NCI-H1930 (cell line): ENCODE measurements around the gene KRTAP4-16.
"Not testable (repeated sequence)": the region's sequence is repeated elsewhere in the genome, so short reads cannot be mapped to it uniquely, and the experiment has no call there.

ENCODE experiments used
- DNase-seq, 2 experiments: peaks; one replicate each; lab custom pipeline; 2025; lab: John Stamatoyannopoulos, UW

The KRTAP4-16 gene

GRCh38 chr17:41119696-41120690, 18.0 kb upstream of the KRTAP4-16 start:
- not testable (repeated sequence) for DNase-seq

GRCh38 chr17:41118721-41119120, 16.7 kb upstream of the KRTAP4-16 start:
- DNase-seq: no peak

GRCh38 chr17:41117846-41118386, 15.9 kb upstream of the KRTAP4-16 start, which contains the start of gene KRTAP4-11:
Gene KRTAP4-11, minus strand, starts transcription at chr17:41118373. Its CDS starts 58 bp downstream, at chr17:41118315.
- not testable (repeated sequence) for DNase-seq

GRCh38 chr17:41116297-41116696, 14.3 kb upstream of the KRTAP4-16 start:
- DNase-seq: no peak

DNA sequence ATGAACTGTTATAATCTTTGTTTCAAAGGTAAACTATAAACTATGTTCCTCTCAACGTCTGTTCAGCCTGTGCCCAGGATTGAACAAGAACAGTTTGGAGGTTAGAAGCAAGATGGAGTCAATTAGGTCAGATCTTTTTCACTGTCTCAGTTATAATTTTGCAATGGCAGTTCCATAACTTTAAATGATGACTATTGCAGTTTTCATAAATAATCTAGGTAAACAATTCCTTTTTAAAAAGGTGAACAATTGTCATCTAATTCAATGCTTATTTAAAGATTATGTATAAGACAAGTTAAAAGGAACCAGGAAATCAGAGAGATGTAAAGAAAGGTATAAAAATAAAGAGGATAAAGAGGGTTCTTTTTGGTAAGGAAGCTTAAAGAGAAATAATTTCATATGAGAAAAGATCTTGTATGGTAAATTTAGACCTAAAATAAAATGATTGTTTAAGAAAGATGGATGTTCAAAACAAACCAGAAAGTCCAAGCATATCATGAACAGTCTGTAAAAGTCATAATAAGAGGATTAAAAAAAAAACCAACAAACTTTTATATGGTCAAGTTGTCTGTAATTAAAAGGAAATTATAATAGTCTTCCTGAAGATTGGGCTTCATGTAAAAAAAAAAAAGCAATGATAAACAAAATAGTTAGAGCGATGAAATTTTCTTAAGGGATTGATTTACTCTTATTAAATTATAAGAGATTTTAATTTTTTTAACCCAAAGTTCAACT, 9.3 kb upstream of the KRTAP4-16 start:
- no peak for DNase-seq

DNA sequence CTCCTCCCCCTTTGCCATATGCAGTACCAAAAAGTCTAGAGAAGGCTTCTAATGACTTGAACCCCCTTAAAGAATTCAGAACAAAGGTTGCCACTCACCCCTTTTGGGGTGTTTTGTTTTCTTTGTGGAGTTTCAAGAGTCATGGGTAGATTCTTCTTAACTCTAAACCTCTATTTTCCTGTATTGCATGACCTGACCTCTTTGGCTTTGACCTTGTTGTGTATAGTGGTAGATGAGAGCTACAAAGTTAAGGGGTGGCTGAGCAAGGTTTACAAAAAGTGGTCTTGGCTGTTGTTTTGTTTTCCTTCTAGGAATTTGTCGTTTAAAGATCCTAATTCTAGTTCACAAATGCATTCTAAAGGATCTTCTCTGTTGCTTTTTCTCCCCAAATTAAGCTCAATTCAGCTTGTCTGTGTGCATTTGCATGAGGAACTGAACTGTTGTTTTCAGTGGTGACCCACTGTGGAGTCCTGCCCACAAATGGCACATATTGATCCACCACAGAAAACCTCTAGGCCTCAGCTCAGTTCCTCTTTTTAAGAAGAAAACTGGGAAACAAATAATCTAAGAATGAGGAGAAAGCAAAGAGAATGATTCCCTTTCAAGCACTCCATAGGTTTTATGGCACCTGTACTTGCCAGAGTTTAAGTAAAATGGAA, 6.8 kb upstream of the KRTAP4-16 start:
- DNase-seq: not testable (repeated sequence)

- no peak for DNase-seq
Measured at GRCh38 chr17:41107941-41108450, 6.0 kb upstream of the KRTAP4-16 start.

GRCh38 chr17:41105347-41105746, 3.3 kb upstream of the KRTAP4-16 start, which contains the start of gene KRTAP4-9:
Gene KRTAP4-9, plus strand, starts transcription at chr17:41105389. Its CDS starts 0 bp downstream, at chr17:41105389.
- DNase-seq: not testable (repeated sequence)

DNA sequence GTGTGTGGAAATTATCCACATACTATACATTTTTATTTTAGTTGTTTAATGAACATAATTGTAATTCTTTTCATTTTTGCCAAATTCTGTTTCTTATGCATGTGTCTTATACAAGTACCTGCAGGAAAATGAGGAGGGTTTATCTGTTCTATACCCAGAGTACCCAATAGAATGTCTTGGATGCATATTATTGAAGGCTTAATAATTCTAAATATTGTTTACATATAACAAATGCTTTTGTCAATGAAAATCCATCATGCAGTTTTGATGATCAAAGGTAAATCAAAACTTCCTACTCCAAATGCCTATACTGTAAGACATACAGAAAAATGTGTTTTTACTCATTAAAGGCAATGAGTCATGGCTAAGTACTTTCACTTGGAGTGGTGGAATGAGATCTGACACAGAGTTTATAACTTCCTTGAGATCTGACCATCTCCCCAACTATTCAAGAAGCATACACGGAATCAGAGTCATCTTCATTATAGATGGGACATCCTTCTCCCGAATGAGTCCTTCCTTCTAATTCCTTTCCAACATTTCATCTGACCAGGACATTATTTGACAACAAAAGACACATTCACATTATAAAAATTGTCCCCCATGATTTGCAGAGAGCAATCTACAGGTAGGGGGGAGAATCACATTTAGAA, 2.5 kb upstream of the KRTAP4-16 start:
- not testable (repeated sequence) for DNase-seq

- DNase-seq: no peak
Measured at GRCh38 chr17:41103896-41104295, 1.9 kb upstream of the KRTAP4-16 start.

- not testable (repeated sequence) for DNase-seq
Measured at GRCh38 chr17:41099682-41100480, 2.1 kb downstream of the KRTAP4-16 start.

DNA sequence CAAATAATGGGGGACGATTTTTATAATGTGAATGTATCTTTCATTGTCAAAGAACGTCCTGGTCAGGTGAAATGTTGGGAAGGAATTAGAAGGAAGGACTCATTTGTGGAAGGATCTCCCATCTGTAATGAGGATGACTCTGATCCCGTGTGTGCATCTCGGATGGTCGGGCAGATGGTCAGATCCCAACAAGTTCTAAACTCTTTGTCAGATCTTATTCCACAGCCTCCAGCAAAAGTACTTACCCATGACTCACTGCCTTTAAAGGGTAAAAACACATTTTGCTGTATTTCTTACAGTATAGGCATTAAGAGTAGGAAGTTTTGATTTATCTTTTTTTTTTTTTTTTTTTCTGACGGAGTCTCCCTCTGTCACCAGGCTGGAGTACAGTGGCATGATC, 3.5 kb downstream of the KRTAP4-16 start:
- DNase-seq: no peak

- no peak for DNase-seq
Measured at GRCh38 chr17:41098042-41098441, 4.0 kb downstream of the KRTAP4-16 start, which contains the start of gene KRTAP4-8. Gene KRTAP4-8, minus strand, starts transcription at chr17:41098142. Its CDS starts 58 bp downstream, at chr17:41098084.

DNA sequence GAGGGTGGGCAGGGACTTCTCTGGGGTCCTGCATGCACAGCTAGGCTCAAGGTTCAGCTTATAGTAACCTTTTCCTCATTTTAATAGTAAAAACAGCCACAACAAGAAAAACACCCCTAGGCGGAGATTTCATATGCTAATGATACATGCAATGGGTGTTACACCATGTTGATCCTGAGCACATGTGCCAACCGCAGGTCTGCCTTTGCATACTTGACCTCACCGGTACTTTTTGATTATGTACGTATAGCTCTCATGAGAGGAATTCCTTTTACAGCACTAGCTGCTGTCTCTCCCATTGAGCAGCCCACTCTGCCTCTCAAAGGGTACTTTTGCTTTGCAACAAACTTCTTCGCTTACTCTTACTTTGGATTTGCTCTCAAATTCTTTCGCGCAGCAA, 6.0 kb downstream of the KRTAP4-16 start:
- no peak for DNase-seq

GRCh38 chr17:41088760-41089352, 13.2 kb downstream of the KRTAP4-16 start:
- not testable (repeated sequence) for DNase-seq

DNA sequence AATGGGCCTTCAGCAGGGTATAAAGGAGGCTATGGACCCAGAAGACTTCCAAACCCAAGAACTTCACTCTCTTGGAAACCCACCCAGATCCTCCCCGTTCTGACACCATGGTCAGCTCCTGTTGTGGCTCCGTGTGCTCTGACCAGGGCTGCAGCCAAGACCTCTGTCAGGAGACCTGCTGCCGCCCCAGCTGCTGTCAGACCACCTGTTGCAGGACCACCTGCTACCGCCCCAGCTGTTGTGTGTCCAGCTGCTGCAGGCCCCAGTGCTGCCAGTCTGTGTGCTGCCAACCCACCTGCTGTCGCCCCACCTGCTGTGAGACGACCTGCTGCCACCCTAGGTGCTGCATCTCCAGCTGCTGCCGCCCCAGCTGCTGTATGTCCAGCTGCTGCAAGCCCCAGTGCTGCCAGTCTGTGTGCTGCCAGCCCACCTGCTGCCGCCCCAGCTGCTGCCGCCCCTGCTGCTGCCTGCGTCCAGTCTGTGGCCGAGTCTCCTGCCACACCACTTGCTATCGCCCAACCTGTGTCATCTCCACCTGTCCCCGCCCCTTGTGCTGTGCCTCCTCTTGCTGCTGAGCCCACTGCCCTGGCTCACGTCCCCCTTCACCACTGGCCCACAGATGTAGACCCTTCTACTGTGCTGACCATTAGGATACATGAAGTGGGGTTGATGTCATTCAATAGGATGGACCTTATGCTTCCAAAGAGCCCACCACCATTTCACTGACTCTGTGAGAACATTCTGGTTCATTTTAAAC, 17.7 kb downstream of the KRTAP4-16 start, which contains the start of gene KRTAP4-7:
Gene KRTAP4-7, plus strand, starts transcription at position 51 of the 757 bp plus-strand sequence. Its CDS starts 57 bp downstream, at position 108.
- not testable (repeated sequence) for DNase-seq

DNA sequence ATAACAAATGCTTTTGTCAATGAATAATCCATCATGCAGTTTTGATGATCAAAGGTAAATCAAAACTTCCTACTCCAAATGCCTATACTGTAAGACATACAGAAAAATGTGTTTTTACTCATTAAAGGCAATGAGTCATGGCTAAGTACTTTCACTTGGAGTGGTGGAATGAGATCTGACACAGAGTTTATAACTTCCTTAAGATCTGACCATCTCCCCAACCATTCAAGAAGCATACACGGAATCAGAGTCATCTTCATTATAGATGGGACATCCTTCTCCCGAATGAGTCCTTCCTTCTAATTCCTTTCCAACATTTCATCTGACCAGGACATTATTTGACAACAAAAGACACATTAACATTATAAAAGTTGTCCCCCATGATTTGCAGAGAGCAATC, 18.6 kb downstream of the KRTAP4-16 start:
- DNase-seq: not testable (repeated sequence)

- no peak for DNase-seq
Measured at GRCh38 chr17:41082626-41083025, 19.4 kb downstream of the KRTAP4-16 start.

- no peak for DNase-seq
Measured at GRCh38 chr17:41076788-41077187, 25.2 kb downstream of the KRTAP4-16 start.
